ENCODE measurements around the gene KANSL1L. TPM values are rescaled to one million over a fixed set of nuclear protein-coding genes. Genes with fewer than 3 reads are reported as not detected.
"Not testable (repeated sequence)": the region's sequence is repeated elsewhere in the genome, so short reads cannot be mapped to it uniquely, and the experiment has no call there.

KANSL1L gene
- total RNA-seq, 1 donor from 2014 or later: 14.2 TPM

DNA sequence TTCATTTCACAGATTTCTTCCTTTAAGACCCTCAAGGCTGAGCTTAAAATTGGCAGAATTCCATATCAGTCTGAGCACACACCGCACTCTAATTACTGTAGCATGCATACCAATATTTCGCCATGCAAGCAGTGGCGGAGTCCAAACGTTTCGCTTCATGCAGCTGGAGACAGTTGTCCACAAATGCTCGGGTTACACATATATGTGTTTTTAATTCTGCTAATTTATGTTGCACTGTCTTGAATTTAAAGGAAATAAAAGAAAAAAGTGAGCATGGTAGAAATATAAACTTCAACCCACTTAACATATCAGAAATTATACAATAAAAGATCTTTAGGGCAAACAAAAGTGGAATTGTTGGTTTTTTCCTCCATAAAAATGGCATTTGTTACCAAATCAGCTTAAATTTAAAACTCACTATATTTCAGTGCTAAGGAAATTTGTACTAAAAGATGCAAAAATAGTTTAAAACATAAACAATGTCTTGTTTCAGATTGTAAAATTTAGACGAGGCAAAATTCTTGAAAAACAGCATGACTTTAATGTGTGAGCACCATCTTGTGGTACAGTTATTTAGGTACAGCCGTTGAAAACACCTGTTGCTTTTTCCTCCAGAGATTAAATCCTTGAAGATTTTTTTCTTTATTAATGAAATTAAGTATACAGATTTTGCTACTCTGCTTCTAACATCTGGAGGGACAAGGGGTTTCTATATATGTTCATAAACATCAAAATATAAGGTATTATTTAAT lies 24.1 kb upstream of the KANSL1L start:
- CTCF ChIA-PET: interaction anchor here (0.7 to 3.0 kb wide), 7 partner anchors 11 to 861 kb away, joined by 3 to 40 read pairs (median 4); no protein-coding TSS in a partner anchor
- no peak for ATAC-seq (ENCODE audit: low read depth)

DNA sequence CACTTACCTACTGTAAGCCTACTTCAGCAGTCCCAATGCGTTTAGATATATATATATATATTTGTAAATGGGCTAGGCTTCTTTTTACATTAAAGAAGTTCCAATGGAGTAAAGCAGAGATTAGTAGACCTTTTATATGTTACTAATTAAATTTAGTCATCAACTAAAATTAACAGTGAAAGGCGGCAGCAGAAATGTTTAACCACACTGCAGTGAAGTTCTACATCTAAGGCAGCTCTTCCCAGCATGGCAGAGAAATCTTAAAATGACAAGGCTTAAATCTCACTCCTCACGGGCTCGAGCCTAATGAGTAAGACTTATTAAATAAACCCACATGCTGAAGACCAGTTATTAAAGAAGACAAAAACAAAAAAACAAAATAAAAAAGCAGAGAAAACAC lies 19.1 kb upstream of the KANSL1L start:
- Mint-ChIP-seq H3K27ac (no peak overlapping the region), H3K4me1 (no peaks in the 10 kb centered on the region), H3K36me3 (ENCODE audit: low read depth) (peaks cover 4% of the 10 kb centered on the region), H3K27me3 (peaks cover 5% of the 10 kb centered on the region), H3K4me3 (no peak overlapping the region), H3K9me3 (peaks cover 12% of the 10 kb centered on the region)
- ChIA-PET POLR2A (no interaction called here), CTCF (no interaction called here)
- ATAC-seq (ENCODE audit: low read depth) (no peak), DNase-seq (no peak)
- intact Hi-C loops (cut with micrococcal nuclease): loop anchor here (10.0 kb wide), 2 partner anchors 616 to 1726 kb away; no protein-coding TSS in a partner anchor
- TF ChIP-seq CTCF (IDR thresholded peaks at IDR 0.05): no peak

More for the DNA sequence above, 24.1 kb upstream of the KANSL1L start:
- Mint-ChIP-seq H3K4me3 (no peak overlapping the region), H3K27ac (no peak overlapping the region), H3K4me1 (no peaks in the 10 kb centered on the region), H3K36me3 (ENCODE audit: low read depth) (no peaks in the 10 kb centered on the region), H3K27me3 (peaks cover 2% of the 10 kb centered on the region), H3K9me3 (no peaks in the 10 kb centered on the region)
- no peak for TF ChIP-seq CTCF (IDR thresholded peaks at IDR 0.05)
- intact Hi-C loops (cut with micrococcal nuclease): loop anchor here (1.0 to 10.0 kb wide), 7 partner anchors 24 to 1730 kb away; partner anchors contain the start of gene KANSL1L
- no peak for DNase-seq
- POLR2A ChIA-PET: no interaction called here

GRCh38 chr2:210189452-210190138 lies 18.4 kb upstream of the KANSL1L start:
- ChIA-PET CTCF (interaction anchor here (1.3 kb wide), 1 partner anchor 213 kb away, joined by 3 read pairs; no protein-coding TSS in a partner anchor), POLR2A (no interaction called here)
- Mint-ChIP-seq H3K4me1 (no peaks in the 10 kb centered on the region), H3K4me3 (no peak overlapping the region), H3K36me3 (ENCODE audit: low read depth) (peaks cover 7% of the 10 kb centered on the region), H3K27me3 (peaks cover 5% of the 10 kb centered on the region), H3K27ac (no peak overlapping the region), H3K9me3 (peaks cover 17% of the 10 kb centered on the region)
- DNase-seq (no peak), ATAC-seq (ENCODE audit: low read depth) (no peak)
- TF ChIP-seq CTCF (IDR thresholded peaks at IDR 0.05): no peak
- intact Hi-C loops (cut with micrococcal nuclease): loop anchor here (10.0 kb wide), 2 partner anchors 615 to 1725 kb away; no protein-coding TSS in a partner anchor

GRCh38 chr2:210188755-210189154 lies 17.5 kb upstream of the KANSL1L start:
- intact Hi-C loops (cut with micrococcal nuclease): no loop called here
- Mint-ChIP-seq H3K4me1 (no peaks in the 10 kb centered on the region), H3K4me3 (no peak overlapping the region), H3K27ac (no peak overlapping the region), H3K36me3 (ENCODE audit: low read depth) (peaks cover 7% of the 10 kb centered on the region), H3K27me3 (peaks cover 5% of the 10 kb centered on the region), H3K9me3 (peaks cover 24% of the 10 kb centered on the region)
- no peak for ATAC-seq (ENCODE audit: low read depth)
- ChIA-PET CTCF (interaction anchor here (1.3 kb wide), 1 partner anchor 212 kb away, joined by 3 read pairs; no protein-coding TSS in a partner anchor), POLR2A (no interaction called here)
- no peak for DNase-seq
- no peak for TF ChIP-seq CTCF (IDR thresholded peaks at IDR 0.05)

DNA sequence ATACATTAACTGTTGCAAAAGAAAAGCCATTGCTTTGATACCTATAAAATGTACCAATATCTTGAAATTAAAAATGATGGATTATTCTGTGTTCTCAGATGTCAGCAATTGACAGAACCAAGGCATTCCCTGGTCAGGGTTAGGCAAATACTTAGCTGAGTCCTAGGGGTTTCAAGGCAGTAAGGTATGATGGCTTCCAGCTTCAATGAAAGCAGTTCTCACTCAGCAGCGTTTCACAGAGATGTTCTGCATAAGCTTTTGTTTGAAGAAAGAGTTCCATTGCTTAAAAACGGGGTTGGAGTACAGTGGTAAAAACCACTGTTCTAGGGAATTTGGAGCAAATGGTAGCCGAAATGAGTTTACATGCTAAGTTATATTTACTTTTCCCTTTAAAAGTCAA lies 17.0 kb upstream of the KANSL1L start:
- CTCF ChIA-PET: interaction anchor here (1.3 kb wide), 1 partner anchor 211 kb away, joined by 3 read pairs; no protein-coding TSS in a partner anchor
- POLR2A ChIA-PET: no interaction called here
- no peak for TF ChIP-seq CTCF (IDR thresholded peaks at IDR 0.05)
- Mint-ChIP-seq H3K27me3 (peaks cover 5% of the 10 kb centered on the region), H3K36me3 (ENCODE audit: low read depth) (peaks cover 7% of the 10 kb centered on the region), H3K27ac (no peak overlapping the region), H3K4me3 (no peak overlapping the region), H3K4me1 (no peaks in the 10 kb centered on the region), H3K9me3 (peaks cover 29% of the 10 kb centered on the region)
- intact Hi-C loops (cut with micrococcal nuclease): no loop called here
- DNase-seq (no peak), ATAC-seq (ENCODE audit: low read depth) (no peak)

DNA sequence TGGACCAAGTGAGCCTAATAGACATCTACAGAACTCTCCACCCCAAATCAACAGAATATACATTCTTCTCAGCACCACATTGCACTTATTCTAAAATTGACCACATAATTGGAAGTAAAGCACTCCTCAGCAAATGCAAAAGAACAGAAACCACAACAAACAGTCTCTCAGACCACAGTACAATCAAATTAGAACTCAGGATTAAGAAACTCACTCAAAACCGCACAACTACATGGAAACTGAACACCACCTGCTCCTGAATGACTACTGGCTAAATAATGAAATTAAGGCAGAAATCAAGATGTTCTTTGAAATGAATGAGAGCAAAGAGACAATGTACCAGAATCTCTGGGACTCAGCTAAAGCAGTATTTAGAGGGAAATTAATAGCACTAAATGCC lies 12.7 kb upstream of the KANSL1L start:
- H3K27me3 Mint-ChIP-seq, POLR2A ChIA-PET: not testable (repeated sequence)

DNA sequence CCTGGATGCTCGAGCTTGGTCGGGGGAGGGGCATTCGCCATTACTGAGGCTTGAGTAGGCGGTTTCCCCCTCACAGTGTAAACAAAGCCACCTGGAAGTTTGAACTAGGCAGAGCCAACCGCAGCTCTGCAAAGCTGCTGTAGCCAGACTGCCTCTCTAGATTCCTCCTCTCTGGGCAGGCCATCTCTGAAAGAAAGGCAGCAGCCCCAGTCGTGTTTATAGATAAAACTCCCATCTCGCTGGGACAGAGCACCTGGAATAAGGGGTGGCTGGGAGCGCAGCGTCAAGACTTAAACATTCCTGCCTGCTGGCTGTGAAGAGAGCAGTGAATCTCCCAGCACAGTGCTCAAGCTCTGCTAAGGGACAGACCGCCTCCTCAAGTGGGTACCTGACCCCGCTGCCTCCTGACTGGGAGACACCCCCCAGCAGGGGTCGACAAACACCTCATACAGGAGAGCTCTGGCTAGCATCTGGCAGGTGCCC lies 10.4 kb upstream of the KANSL1L start:
- CTCF ChIA-PET: interaction anchor here (1.4 kb wide), 1 partner anchor 203 kb away, joined by 3 read pairs; no protein-coding TSS in a partner anchor
- ATAC-seq (ENCODE audit: low read depth); H3K4me1 Mint-ChIP-seq; H3K4me3 Mint-ChIP-seq; H3K27me3 Mint-ChIP-seq; H3K36me3 Mint-ChIP-seq (ENCODE audit: low read depth); intact Hi-C loops (cut with micrococcal nuclease); H3K27ac Mint-ChIP-seq; POLR2A ChIA-PET; DNase-seq: not testable (repeated sequence)
- peaks cover 38% of the 10 kb centered on the region for H3K9me3 Mint-ChIP-seq

More for the DNA sequence above, 12.7 kb upstream of the KANSL1L start:
- H3K4me1 Mint-ChIP-seq; DNase-seq; CTCF ChIA-PET; H3K36me3 Mint-ChIP-seq (ENCODE audit: low read depth); intact Hi-C loops (cut with micrococcal nuclease); H3K27ac Mint-ChIP-seq; H3K4me3 Mint-ChIP-seq; ATAC-seq (ENCODE audit: low read depth): not testable (repeated sequence)
- H3K9me3 Mint-ChIP-seq: peaks cover 35% of the 10 kb centered on the region

Data from activated B cell treated with CpG ODN at 0.5 μM for 24 hours (primary cell).